ENCODE results near the gene AGBL5. TPM values are rescaled to one million over a fixed set of nuclear protein-coding genes. Genes with fewer than 3 reads are reported as not detected.

Gene AGBL5
- total RNA-seq, 1 experiment from 2014 or later: 55.4 TPM

DNA sequence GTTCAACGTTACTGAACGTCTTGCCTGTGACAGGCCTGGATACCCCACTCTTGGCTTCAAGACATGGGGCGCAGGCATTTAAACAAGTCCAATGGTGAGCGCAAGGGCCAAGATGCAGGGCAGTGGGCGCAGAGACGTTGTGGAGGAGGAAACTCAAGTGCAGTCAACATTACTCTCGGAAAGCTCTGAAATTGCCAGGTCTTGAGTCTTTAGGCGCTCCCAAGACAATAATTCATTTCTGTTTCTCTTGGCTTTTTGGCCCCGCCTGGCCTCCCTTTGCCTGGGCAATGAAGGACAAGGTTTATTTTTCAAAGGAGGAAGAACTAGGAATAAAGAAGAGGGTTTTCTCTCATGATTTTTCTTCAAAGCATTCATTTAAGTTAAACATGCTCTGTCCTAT is 32.0 kb upstream of the AGBL5 start:
- no CpG with 5 or more reads among the region's 9 CpGs for WGBS (ENCODE audit: extremely low coverage, insufficient read length, low lambda C conversion rate)
- Mint-ChIP-seq H3K9me3 (no peaks in the 10 kb centered on the region; a peak in 1 of 5 replicates), H3K4me3 (no peak overlapping the region), H3K4me1 (peaks cover 12 to 20% of the 10 kb centered on the region in 2 experiments), H3K36me3 (ENCODE audit: insufficient read depth in 1 of 3, low read depth in 3 of 3) (peaks cover 0 to 14% (median 11%) of the 10 kb centered on the region in 3 experiments; a peak in 6 of 7 replicates), H3K27ac (no peak overlapping the region; a peak in 1 of 7 replicates), H3K27me3 (ENCODE audit: low read depth) (peaks cover 4% of the 10 kb centered on the region)
- no peak overlapping the region for H3K4me2 ChIP-seq (ENCODE audit: insufficient read depth, insufficient read length, low read length)
- H4K20me1 ChIP-seq (ENCODE audit: control insufficient read depth, insufficient read depth, insufficient read length): no peaks in the 10 kb centered on the region
- no peaks in the 10 kb centered on the region for H3K23me2 ChIP-seq (ENCODE audit: insufficient read length, low read depth, low read length, poor library complexity, severe bottlenecking)
- H2AK5ac ChIP-seq (ENCODE audit: insufficient read length, low read length): no peak overlapping the region
- no peak overlapping the region for H2BK120ac ChIP-seq (ENCODE audit: low read depth, low read length, poor library complexity, severe bottlenecking)
- H3K4me1 ChIP-seq (ENCODE audit: insufficient read depth, low read length): peaks cover 4% of the 10 kb centered on the region; the same call in 1 of the 2 replicates
- no peak overlapping the region for H4K8ac ChIP-seq (replicated peaks; ENCODE audit: insufficient read length, low read depth, low read length)
- no peak overlapping the region for H2BK5ac ChIP-seq (ENCODE audit: insufficient read length, low read length)
- no peak overlapping the region for H2AFZ ChIP-seq (ENCODE audit: low read length)
- H3K27ac ChIP-seq (ENCODE audit: insufficient read length, low read depth, low read length): no peak overlapping the region
- no peak overlapping the region for H3K18ac ChIP-seq (ENCODE audit: insufficient read length, low read depth, low read length)
- no peaks in the 10 kb centered on the region for H3K79me2 ChIP-seq (ENCODE audit: insufficient read depth, low read length)
- H2BK20ac ChIP-seq (ENCODE audit: low read depth, low read length, poor library complexity, severe bottlenecking): no peak overlapping the region
- H2BK15ac ChIP-seq (ENCODE audit: low read depth, low read length): no peak overlapping the region
- H3T11ph ChIP-seq (ENCODE audit: low read length): no peak overlapping the region
- no peak overlapping the region for H4K5ac ChIP-seq (ENCODE audit: insufficient read length, low read depth, low read length)
- H3K23ac ChIP-seq (ENCODE audit: insufficient read length, low read depth, low read length): no peak overlapping the region
- no peaks in the 10 kb centered on the region for H3K9me3 ChIP-seq (ENCODE audit: control insufficient read depth, low read depth, low read length)
- H3K14ac ChIP-seq (ENCODE audit: insufficient read depth, low read length): no peak overlapping the region
- no peak overlapping the region for H3K9ac ChIP-seq (ENCODE audit: extremely low read depth, insufficient read length, low read length)
- TF ChIP-seq, protein P1, sequence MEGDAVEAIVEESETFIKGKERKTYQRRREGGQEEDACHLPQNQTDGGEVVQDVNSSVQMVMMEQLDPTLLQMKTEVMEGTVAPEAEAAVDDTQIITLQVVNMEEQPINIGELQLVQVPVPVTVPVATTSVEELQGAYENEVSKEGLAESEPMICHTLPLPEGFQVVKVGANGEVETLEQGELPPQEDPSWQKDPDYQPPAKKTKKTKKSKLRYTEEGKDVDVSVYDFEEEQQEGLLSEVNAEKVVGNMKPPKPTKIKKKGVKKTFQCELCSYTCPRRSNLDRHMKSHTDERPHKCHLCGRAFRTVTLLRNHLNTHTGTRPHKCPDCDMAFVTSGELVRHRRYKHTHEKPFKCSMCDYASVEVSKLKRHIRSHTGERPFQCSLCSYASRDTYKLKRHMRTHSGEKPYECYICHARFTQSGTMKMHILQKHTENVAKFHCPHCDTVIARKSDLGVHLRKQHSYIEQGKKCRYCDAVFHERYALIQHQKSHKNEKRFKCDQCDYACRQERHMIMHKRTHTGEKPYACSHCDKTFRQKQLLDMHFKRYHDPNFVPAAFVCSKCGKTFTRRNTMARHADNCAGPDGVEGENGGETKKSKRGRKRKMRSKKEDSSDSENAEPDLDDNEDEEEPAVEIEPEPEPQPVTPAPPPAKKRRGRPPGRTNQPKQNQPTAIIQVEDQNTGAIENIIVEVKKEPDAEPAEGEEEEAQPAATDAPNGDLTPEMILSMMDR (conservative IDR thresholded peaks at IDR 0.05): no peak
- no peak overlapping the region for H3K56ac ChIP-seq (ENCODE audit: insufficient read length, low read depth, low read length)
- no peaks in the 10 kb centered on the region for H3K79me1 ChIP-seq (ENCODE audit: insufficient read depth, low read depth, low read length, poor library complexity, severe bottlenecking)
- no peak overlapping the region for H3K4ac ChIP-seq (ENCODE audit: low read depth, low read length)
- DNase-seq: no peak
- no peak overlapping the region for H2BK12ac ChIP-seq (ENCODE audit: insufficient read length, low read depth, low read length)
- no peak overlapping the region for H4K91ac ChIP-seq (ENCODE audit: insufficient read length, low read depth, low read length)
- no peaks in the 10 kb centered on the region; the same call in 1 of the 2 replicates for H3K27me3 ChIP-seq (ENCODE audit: insufficient read depth, low read length)
